Neural progenitor cell (in vitro differentiated cells): ENCODE results near the gene IQGAP2. TPM values are rescaled to one million over a fixed set of nuclear protein-coding genes. Genes with fewer than 3 reads are reported as not detected.

ENCODE experiments used
- DNase-seq: peaks from one replicate; pipeline ENCODE4 v3.0.0-alpha.2; 2016; ENCODE audit warnings: low spot score
- H2AFZ ChIP-seq: fragments of 200-600 bp; sonication (generic); replicated peaks from 2 replicates; pipeline ENCODE4 v1.6.1; 2016; ENCODE audit warnings: antibody characterized with exemption
- H3F3A ChIP-seq: fragments of 200-600 bp; sonication (generic); 2 replicates; pipeline ENCODE4 v1.6.1; 2016; ENCODE audit warnings: antibody characterized with exemption, low read depth
- H3K27ac ChIP-seq: fragments of 200-600 bp; sonication (generic); 2 replicates; pipeline ENCODE4 v1.5.1; 2016; ENCODE audit warnings: mild to moderate bottlenecking
- H3K27me3 ChIP-seq: fragments of 200-600 bp; sonication (generic); 2 replicates; pipeline ENCODE4 v1.6.1; 2016; ENCODE audit warnings: mild to moderate bottlenecking, moderate library complexity
- H3K36me3 ChIP-seq: fragments of 200-600 bp; sonication (generic); 2 replicates; pipeline ENCODE4 v1.5.1; 2016
- H3K4me1 ChIP-seq: fragments of 200-600 bp; sonication (generic); 2 replicates; pipeline ENCODE4 v1.6.1; 2016; ENCODE audit warnings: mixed run types
- H3K4me2 ChIP-seq: fragments of 200-600 bp; sonication (generic); 2 replicates; pipeline ENCODE4 v1.6.1; 2016
- H3K4me3 ChIP-seq: fragments of 200-600 bp; sonication (generic); 2 replicates; pipeline ENCODE4 v1.5.1; 2016
- H3K79me2 ChIP-seq: fragments of 200-600 bp; sonication (generic); 2 replicates; pipeline ENCODE4 v1.6.1; 2016; ENCODE audit warnings: low read depth
- H3K9ac ChIP-seq: fragments of 200-600 bp; sonication (generic); 2 replicates; pipeline ENCODE4 v1.6.1; 2016
- H3K9me3 ChIP-seq: fragments of 200-600 bp; sonication (generic); 2 replicates; pipeline ENCODE4 v1.5.1; 2016; ENCODE audit warnings: low read depth
- H4K20me1 ChIP-seq: fragments of 200-600 bp; sonication (generic); 2 replicates; pipeline ENCODE4 v1.6.1; 2016; ENCODE audit warnings: low read depth
- H3K27ac Mint-ChIP-seq: 3 replicates; pipeline ENCODE4 v1.8.0; 2021; ENCODE audit warnings: mixed read lengths
- H3K27me3 Mint-ChIP-seq: 2 replicates; pipeline ENCODE4 v1.8.0; 2022; ENCODE audit warnings: low read depth, mild to moderate bottlenecking, inconsistent platforms, moderate library complexity, mixed read lengths; ENCODE audit not compliant: insufficient read depth
- H3K36me3 Mint-ChIP-seq: 3 replicates; pipeline ENCODE4 v1.8.0; 2021; ENCODE audit warnings: mixed read lengths
- H3K4me1 Mint-ChIP-seq: 3 replicates; pipeline ENCODE4 v1.8.0; 2021; ENCODE audit warnings: mixed read lengths
- H3K4me3 Mint-ChIP-seq: 3 replicates; pipeline ENCODE4 v1.8.0; 2021; ENCODE audit warnings: mild to moderate bottlenecking, moderate library complexity, mixed read lengths
- H3K9me3 Mint-ChIP-seq: 3 replicates; pipeline ENCODE4 v1.8.0; 2020; ENCODE audit warnings: mixed read lengths
- CTCF ChIP-seq: fragments of 200-600 bp; sonication (generic); IDR thresholded peaks from 2 replicates; pipeline ENCODE4 v1.5.1; 2017; ENCODE audit warnings: antibody characterized with exemption, mild to moderate bottlenecking
- EZH2 ChIP-seq: fragments of 200-600 bp; sonication (generic); IDR thresholded peaks from 2 replicates; pipeline ENCODE4 v1.6.1; 2017; ENCODE audit warnings: antibody characterized with exemption, mild to moderate bottlenecking, moderate library complexity
- EZH2phosphoT487 ChIP-seq: fragments of 200-600 bp; sonication (generic); IDR thresholded peaks from 2 replicates; pipeline ENCODE4 v1.6.1; 2017; ENCODE audit warnings: antibody characterized with exemption
- total RNA-seq: library from RNA; depleted of rRNA; stranded (reverse); fragments of >200 nt; gene quantifications from 2 replicates; pipeline ENCODE4 v1.2.3, GENCODE V29; 2015; ENCODE audit warnings: low replicate concordance

The IQGAP2 gene
- total RNA-seq, 1 donor from 2014 or later: 37.7 TPM

- no peak for DNase-seq
- Histone ChIP-seq H3K4me2 (no peak overlapping the region), H4K20me1 (no peaks in the 10 kb centered on the region), H3K4me1 (no peaks in the 10 kb centered on the region), H3K9me3 (no peaks in the 10 kb centered on the region), H3K27me3 (no peaks in the 10 kb centered on the region), H3K9ac (no peak overlapping the region), H3K27ac (no peak overlapping the region), H2AFZ (no peak overlapping the region), H3K79me2 (no peaks in the 10 kb centered on the region), H3K4me3 (no peak overlapping the region), H3K36me3 (no peaks in the 10 kb centered on the region), H3F3A (no peaks in the 10 kb centered on the region)
- Mint-ChIP-seq H3K4me3 (no peak overlapping the region), H3K36me3 (peaks cover 7% of the 10 kb centered on the region), H3K9me3 (no peaks in the 10 kb centered on the region), H3K27ac (no peak overlapping the region), H3K27me3 (no peaks in the 10 kb centered on the region), H3K4me1 (peaks cover 13% of the 10 kb centered on the region)
- TF ChIP-seq EZH2: no peak
- TF ChIP-seq CTCF: no peak
- TF ChIP-seq EZH2phosphoT487: no peak
Measured at GRCh38 chr5:76458486-76458830, 55.4 kb downstream of the IQGAP2 start.

GRCh38 chr5:76460104-76460503 lies 57.0 kb downstream of the IQGAP2 start:
- Mint-ChIP-seq H3K4me3 (no peak overlapping the region), H3K4me1 (peaks cover 13% of the 10 kb centered on the region), H3K27me3 (no peaks in the 10 kb centered on the region), H3K36me3 (peaks cover 12% of the 10 kb centered on the region), H3K27ac (no peak overlapping the region), H3K9me3 (no peaks in the 10 kb centered on the region)
- H3F3A ChIP-seq: no peaks in the 10 kb centered on the region
- H2AFZ ChIP-seq: no peak overlapping the region
- no peak overlapping the region for H3K9ac ChIP-seq
- H3K79me2 ChIP-seq: no peaks in the 10 kb centered on the region
- DNase-seq: no peak
- no peak overlapping the region for H3K4me3 ChIP-seq
- H3K4me2 ChIP-seq: no peak overlapping the region
- H3K4me1 ChIP-seq: no peaks in the 10 kb centered on the region
- no peaks in the 10 kb centered on the region for H4K20me1 ChIP-seq
- TF ChIP-seq CTCF (no peak), EZH2phosphoT487 (no peak), EZH2 (no peak)
- no peak overlapping the region for H3K27ac ChIP-seq
- H3K36me3 ChIP-seq: no peaks in the 10 kb centered on the region
- no peaks in the 10 kb centered on the region for H3K9me3 ChIP-seq
- H3K27me3 ChIP-seq: no peaks in the 10 kb centered on the region

GRCh38 chr5:76462097-76462667 lies 59.1 kb downstream of the IQGAP2 start:
- Histone ChIP-seq H3K36me3 (no peaks in the 10 kb centered on the region), H3K4me1 (no peaks in the 10 kb centered on the region), H3K79me2 (no peaks in the 10 kb centered on the region), H2AFZ (no peak overlapping the region), H3K27me3 (no peaks in the 10 kb centered on the region), H3K4me2 (no peak overlapping the region), H3F3A (no peaks in the 10 kb centered on the region), H4K20me1 (no peaks in the 10 kb centered on the region), H3K9me3 (no peaks in the 10 kb centered on the region), H3K27ac (no peak overlapping the region), H3K4me3 (no peak overlapping the region), H3K9ac (no peak overlapping the region)
- no peak for DNase-seq
- H3K9me3 Mint-ChIP-seq: no peaks in the 10 kb centered on the region
- TF ChIP-seq EZH2: no peak
- no peak for TF ChIP-seq EZH2phosphoT487
- no peak for TF ChIP-seq CTCF
- peaks cover 12% of the 10 kb centered on the region for H3K36me3 Mint-ChIP-seq
- no peak overlapping the region for H3K4me3 Mint-ChIP-seq
- peaks cover 13% of the 10 kb centered on the region for H3K4me1 Mint-ChIP-seq
- H3K27me3 Mint-ChIP-seq: no peaks in the 10 kb centered on the region
- H3K27ac Mint-ChIP-seq: no peak overlapping the region
